ENCODE data around the gene GRID1.
"Not testable (repeated sequence)": the region's sequence is repeated elsewhere in the genome, so short reads cannot be mapped to it uniquely, and the experiment has no call there.

Gene GRID1

DNA sequence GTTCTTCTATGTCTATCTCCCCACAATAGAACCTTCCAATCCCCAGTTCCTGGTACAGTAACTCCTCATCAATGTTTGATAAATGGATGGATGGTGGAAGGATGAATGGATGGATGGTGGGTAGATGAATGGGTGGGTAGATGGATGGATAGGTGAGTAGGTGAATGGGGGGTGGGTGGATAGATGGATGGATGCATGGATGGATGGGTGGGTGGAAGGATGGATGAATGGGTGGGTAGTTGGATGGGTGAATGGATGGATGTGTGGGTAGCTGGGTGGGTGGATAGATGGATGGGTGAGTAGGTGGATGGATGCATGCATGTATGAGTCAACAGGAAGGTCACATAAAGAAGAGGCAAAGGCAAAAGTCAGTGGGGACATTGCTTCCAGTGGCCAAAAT, 116.8 kb downstream of the GRID1 start:
- no peak for DNase-seq

DNA sequence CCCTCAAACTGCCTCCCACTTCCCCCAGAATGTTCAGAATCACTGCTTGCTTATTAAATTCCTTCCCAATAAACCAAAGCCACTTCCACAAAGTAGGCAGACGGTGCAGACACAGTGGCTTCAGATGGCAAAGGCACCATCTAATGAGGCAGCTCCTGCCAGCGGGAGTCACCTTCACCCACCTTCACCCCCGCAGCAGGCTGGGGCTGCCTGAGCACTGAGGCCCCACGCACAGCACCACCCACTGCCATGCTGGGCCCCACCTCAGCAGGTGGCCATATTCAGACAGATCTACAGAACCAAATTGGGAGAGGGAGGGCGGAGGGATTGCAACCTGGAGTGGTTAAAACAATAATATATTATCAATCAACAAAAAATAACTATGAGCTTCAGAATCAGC, 118.5 kb downstream of the GRID1 start:
- no peak for DNase-seq

DNA sequence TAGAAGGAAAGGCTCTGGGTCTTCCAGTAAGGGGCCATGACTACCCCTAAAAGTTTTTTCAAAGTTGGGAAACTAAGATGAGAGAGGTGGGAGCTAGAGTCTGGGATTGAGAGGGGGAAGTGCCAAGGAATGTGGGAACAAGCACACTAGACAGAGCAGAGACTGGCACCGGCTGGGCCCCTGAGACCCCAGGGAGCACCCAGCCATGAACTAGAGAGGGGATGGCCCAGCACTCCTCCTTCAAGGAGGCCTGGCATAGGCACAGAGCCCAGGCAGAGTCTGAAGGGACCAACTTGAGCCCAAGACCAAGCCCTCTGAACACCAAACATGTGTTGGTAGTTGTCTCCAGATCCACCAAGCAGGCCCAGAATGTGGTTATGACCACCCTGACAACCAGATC, 119.0 kb downstream of the GRID1 start:
- DNase-seq = no peak

DNA sequence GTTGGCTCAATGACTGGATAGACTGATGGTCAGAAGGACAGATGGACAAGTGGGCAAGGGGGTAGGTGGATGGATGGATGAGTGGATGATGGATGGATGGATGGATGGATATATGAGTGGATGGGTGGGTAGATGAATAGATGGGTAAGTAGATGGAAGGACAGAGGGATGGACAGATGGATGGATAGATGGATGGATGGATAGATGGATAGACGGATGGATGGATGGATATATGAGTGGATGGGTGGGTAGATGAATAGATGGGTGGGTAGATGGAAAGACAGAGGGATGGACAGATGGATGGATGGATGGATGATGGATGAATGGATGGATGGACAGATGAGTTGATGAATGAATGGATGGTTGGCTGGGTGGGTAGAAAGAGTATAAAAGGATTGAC, 119.5 kb downstream of the GRID1 start:
- no peak for DNase-seq

DNA sequence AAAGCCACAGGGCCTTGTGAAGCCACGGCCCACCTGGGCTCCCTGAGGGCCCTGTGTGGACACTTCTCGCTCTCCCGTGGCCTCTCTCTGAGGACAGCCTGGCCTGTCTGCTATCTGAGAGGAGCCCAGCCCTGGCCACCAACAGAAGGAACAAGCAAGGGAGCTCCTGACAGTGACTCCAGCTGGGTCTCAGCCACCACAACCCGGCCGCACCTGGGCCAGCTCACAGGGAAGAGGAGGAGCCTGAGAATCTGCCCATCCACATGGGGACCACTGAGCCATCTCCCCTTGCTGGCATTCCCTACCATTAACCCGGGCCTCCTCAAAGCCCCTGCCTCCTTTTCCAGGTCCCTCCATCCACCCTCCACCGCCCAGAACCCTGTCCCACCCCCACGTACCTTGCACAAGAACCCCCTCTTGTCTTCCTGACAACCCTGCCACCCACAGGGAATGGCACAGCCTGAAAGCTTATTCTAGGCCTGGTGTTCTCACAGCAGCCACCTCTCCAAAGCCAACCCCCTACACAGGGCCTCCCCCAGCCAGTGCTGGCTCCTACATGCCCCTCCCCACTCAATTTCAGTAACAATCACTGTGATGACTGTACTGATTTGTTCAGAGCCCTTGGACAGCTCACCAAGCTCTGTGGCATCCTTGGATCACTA, 120.2 kb downstream of the GRID1 start:
- no peak for DNase-seq

DNA sequence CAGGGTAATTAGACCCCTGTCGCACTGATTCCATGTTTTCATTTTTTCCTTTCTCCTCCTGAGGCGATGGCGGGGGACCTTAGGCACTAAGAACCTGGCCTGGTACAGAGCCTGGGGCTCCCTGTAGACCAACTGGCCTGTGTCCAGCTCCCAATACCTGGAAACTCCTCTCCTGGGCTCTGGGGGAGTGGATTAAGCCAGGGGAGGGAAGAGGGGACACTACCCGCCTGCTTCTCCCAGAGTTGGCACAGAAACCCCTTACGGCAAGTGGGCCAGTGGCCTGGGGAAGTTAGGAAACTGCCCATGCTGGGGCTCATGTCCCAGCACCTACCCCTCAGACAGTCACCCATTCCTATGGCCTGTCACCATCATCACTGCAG, 121.6 kb downstream of the GRID1 start:
- no peak for DNase-seq

DNA sequence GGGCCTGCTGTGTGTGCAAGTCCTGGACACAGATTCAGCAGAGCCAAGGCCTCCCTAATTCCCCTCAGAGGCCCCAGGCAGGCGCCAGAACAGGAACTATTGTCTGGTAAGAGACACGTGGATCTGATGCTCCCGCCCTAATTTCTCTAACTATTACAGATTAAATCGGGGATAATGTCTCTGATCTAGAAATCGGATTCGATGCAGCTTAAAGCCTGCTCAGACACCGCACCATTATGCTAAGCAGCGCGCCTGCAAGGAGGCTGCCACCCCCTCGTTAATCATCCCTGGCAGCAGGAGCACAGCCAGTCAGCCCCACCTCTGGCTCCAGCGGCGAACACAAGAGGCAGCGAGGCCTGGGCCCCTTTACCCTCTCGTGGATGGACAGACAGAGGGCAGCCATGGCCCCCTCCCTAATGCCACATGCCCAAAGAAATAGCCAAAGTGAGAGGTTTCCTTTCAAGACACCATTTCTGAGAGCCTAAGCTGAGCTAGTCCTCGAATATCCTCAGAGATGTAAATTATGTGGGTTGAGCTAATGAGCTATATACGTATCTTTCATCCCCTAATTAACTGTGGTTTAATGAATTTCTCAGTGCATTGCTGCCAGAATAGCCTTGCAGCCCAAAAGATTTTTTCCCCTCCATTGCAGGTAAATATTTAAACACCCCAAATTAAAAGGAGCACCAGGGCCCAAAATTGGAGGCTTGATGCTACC, 122.1 kb downstream of the GRID1 start:
- DNase-seq = no peak

DNA sequence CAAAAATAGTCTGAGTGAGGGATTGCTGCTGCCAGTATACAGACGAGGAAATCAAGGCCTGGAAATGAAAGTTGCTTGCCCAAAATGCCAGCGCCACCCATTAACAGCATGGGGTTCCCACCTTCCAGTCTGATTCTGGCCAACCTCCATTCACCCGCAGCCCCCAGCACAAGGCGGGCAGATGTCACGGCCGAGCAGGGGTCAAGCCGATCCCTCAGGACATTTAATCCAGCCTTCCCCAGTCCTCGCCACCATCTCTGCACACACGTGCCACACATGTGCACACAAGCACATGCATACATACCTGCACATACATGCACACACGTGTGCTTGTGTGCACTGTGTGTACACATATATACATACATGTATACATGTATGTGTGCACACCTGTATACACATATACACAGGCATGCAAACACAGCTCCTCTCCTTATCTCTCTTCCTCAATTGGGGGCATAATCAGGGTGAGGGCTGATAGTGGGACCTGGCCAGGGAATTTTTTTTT, 122.9 kb downstream of the GRID1 start:
- no peak for DNase-seq

DNA sequence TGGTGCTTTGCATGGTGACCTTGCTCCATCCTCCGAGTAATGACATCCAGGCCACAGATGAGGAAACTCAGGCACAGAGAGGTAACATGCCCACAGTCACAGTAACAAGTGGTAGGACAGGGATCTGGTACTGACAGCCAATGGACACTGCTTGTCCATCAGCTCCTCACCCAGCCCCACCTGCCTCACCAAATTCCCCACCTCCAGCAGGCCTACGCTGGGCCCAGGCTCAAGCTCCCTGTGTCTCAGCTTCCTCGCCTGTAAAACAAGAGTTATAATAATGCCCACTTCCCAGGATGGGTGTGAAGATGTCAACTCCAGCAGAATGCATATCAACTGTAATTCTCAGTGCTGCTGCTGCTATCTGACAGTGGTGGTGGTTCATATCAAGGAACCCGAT, 123.8 kb downstream of the GRID1 start:
- no peak for DNase-seq

DNA sequence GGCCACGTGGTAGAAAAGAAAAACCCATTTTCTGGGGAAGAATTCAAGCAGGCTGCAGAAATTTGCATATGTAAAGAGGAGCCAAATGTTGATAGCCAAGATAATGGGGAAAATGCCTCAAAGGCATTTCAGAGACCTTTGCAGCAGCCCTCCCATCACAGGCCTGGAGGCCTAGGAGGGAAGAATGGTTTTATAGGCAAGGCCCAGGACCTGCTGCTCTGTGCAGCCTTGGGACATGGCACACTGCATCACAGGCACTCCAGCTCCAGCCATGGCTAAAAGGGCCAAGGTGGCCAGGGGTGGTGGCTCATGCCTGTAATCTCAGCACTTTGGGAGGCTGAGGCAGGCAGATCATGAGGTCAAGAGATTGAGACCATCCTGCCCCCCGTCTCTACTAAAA, 128.5 kb downstream of the GRID1 start:
- not testable (repeated sequence) for DNase-seq

DNA sequence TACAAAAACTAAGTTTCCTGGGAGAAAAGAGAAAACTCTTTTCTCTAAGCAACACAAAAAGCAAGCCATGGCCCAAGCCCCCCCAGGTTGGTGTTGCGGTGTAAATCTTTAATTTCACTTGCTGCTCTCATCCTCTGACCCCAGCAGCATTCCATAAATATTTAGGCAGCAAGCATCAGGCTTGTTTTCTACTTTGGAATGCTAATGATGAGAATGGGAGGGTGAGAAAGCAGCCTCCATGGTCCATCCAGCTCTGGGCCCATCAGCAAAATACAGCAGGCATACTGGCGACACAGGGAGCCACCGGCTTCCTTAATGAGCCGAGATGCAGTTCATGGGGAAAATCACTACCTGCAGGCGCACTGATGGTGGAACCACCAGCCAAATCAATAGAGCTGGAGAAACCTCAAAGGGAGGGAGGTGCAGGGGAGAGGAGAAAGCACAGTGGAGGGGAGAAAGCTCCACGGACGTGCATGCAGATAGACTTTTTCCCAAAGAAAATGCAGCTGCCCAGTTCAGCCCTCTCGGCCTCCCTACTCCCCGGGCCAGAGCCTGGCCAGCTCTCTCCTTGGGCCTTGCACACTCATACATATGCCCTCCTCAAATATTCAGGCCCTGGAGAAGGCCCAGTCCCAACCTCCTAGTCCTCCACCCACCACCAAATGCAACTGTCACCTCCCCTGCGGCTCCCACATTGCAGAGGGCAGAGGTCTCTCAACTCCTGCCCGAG, 131.9 kb downstream of the GRID1 start:
- DNase-seq = no peak

DNA sequence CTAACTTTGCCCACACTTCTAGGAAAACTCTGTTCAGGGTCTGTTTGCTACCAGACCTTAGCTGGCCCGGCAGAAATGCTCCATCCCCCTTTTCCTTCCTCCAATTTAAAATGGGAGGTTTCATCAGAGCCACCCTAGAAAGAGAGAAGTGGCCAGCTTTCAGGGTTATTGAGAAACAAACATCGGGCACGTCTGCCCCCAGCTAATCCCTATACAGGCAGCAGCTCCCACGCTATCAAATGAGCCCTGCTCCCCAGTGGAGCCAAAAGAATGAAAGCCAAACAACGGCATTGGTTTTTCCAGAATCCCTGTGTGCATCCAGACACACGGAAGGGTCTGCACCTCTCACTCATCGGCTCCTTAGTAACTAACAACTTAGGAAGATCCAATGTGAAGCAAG, 132.5 kb downstream of the GRID1 start:
- DNase-seq = no peak

DNA sequence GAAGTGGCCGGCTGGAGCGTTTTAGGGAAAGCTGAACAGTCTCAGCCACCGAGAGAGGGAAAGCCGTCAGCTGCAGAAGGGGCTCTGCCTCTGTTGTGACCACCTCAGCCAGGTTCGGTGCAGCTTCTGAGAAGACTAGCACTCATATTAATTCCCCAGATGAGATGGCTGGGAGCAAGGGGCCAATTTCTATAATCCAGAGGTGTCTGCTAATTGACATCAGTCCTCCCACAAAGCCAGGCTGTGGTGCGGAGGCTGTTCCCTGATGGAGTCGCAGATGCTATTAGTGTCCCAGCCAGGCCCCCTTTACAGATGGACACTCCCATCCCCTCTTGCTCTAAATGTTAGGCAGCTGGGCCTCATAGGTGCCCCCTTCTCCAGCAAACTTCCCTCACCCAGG, 133.5 kb downstream of the GRID1 start:
- DNase-seq = no peak

DNA sequence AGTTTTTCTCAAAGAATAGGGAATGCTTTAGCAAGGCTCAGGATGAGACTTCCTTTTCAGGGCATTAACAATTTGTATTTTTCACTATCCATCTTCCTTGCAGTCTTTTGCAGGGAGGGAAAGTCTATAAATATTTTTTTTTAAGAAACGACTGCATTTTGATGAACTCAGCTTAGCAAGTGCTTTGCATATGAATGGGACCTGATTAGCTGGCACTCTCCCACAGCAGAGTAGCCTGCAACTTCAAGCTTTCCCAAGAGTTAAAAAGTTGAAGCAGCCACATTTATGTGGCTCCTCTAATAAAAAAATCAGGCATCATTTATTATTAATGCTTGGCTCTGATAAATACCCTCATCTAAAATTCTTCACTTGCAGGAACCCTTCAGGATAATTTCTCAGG, 134.0 kb downstream of the GRID1 start:
- no peak for DNase-seq

DNA sequence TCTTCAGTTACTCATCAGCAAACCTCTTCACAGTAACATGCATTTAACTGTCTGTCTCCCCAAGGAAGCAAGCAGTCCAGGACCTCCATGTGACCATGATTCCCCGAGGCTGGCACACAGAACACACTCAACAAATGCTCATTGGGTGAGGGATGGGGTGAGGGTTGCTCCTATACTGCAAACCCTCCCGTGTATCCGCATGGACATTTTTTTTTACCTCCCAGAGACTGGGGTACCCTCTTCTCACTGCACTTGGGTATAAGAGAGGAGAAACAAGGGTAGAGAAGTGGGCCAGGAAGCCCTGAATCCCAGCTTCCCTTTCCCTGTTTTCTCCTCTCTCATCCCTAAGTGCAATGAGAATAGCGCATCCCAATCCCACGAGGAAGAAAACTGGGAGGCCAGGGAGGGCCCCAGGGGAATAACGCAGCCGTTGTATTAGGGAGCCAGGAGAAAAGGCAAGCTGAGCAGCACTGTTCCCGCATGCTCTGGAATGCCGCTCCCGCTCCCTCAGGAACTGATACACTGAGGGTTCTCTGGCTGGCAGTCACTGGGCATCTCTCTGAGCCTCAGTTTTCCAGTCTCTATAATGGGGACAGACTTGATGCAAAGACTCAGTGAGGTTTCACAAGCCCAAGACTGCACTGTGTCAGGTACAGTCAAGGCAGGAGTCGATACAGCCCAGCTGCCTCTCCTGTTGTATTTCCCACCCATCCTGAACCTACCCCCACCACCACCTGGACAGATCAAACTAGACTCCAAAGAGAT, 134.6 kb downstream of the GRID1 start:
- DNase-seq = no peak

DNA sequence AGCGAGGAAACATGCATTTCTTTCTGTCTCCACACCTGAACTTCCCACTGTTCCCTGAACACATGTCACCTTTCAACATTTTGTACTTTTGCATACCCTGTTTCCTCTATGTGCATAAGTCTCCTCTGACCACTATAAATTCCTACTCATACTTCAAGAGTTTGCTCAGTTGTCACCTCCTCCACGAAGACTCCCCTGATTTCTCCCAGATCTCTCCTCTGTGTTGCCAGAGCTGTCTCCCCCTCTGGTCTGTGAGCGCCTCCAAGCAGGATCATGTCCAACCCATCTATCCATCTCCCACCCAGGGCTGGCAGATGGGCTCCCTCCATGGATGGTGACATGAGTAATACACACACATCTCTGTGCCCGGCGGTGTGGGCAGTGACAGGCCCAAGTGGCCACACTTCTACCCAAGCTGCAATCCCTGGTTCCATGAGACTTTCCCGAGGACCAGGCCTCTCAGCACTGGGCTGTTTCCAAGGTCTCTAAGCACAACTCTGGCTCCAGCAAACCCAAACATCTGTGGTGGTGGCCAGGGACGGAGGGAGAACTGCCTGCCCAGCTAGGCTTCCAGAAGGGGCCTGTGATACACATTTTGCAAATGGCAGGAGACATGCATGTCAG, 135.9 kb downstream of the GRID1 start:
- DNase-seq = no peak

DNA sequence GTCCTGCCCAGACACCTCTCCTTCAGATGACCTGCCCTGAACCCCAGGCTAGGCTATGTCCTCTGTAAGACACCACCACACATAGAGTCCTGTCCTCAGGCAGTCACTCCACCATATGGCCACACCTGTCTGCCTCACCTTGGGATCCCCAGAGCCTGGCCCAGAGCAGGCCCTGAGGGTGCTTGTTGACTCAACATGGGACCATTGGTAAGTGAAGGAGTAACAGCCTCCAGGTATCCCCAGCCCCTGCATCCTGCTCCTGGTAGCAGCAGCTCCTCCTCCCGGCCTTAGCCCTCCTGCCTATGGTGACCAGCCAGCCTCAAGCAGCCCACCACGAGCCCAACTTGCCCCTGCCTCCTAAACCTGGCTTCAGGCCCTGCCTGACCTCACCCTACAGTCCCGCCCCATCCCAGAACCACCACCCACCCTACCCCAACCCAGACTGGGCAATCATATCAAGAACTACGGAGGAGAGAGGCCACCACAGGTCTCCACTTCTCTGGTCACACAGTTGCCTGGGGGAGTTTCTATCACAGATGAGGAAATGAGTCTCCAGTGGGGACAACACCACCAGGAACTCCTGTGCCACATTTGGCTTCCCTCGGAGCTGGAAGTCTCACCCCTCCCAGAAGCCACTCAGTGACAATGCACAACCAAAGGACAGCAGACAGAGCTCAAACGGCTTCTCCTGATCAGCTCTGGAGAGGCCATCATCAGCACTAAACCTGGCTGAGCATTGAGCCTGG, 136.6 kb downstream of the GRID1 start:
- DNase-seq = no peak

DNA sequence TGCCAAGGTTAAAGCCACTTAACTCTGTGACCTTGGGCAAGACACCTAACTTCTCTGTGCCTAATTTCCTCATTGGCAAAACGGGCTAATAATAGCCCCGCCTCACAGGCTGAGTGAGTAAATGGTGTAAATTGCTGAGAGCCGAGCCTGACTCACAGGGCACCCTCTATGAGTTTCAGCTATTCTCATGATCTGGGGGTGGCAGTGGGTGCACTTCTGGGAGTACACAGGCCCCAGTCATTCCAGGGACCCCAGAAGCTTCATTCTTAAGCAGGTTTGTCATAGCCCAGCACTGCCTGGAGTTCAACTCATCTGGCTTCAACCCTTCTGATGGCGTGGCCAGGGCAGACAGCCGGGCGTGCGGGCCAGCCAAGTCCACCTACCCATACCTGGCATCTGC, 137.2 kb downstream of the GRID1 start:
- no peak for DNase-seq

DNA sequence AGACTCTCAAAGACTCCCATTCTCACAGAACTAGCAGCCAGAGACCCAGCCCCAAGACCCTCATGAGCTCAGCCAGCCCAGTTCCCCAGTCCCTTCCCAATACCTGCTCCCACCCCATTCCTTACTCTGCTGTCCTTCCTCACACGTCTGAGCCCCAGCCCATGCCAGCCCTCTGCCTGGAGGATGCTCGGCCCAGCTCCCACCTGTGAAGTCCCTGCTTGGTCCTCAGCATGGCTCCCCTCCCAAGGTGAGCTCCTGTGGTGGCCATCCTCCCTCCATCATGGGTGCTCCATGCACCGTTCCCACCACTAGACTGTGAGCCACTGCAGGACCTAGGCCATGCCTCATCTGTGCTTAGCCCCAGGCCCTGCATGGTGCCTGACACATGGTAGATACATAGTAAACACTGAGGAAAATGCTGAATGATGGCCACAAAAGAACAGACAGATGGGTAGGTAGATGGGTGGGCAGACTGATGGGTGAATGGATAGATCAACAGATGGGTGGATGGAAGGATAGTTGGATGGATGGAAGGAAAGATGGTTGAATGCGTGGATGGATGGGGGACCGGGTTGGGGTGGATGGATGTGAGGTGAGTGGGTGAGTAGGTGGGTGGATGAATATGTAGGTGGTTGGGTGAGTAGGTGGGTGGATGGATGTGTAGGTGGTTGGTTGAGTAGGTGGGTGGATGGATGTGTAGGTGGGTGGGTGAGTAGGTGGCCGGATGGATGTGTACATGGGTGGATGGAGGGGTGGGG, 138.9 kb downstream of the GRID1 start:
- no peak for DNase-seq

DNA sequence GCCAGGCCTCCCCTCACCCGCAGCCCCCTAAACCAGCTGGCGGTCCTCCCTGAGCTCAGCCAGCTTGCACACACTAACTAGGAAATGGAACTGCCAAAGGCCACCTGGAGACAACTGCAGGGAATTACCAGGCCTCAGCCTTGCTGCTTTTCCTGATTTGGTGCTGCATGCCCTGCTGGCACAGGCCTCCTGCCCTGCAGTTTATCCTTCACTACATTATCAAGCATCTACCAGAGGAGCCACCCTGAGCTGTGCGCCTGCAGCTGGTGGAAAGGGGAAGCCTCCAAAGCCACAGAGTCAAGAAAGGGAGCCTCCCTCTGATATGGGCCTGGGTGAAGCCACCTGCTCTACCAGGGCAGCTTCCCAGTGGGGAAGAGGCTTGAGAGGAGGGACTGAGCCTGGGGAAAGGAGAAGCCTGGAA, 139.8 kb downstream of the GRID1 start:
- no peak for DNase-seq

DNA sequence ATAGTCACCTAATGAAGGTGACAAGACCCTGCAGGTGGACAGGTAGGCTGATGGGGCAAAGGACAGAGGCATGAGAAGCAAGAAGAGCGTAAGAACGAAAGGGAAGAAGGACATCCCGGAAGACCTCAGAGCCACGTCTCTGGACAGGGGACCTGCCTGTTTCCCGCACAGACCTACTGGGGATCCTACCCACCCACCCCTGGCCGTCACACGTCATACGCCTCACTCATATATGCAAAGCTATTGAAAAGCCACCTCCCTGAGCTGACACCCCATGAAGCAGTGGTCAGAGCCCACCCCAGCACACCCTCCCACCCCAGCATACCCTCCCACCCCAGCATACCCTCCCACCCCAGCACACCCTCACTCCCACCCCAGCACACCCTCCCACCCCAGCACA, 140.6 kb downstream of the GRID1 start:
- DNase-seq = no peak
